ENCODE results near the gene CCDC60.

The CCDC60 gene

GRCh38 chr12:119450771-119451170, 116.2 kb downstream of the CCDC60 start:
- Histone ChIP-seq H3K9me3 (ENCODE audit: control insufficient read depth, low read depth, low read length) (no peaks in the 10 kb centered on the region), H3K4me3 (ENCODE audit: low read length) (no peak overlapping the region), H3K4me1 (ENCODE audit: control insufficient read depth, low read depth, low read length) (no peaks in the 10 kb centered on the region), H3K27ac (ENCODE audit: low read length) (no peak overlapping the region), H3K9ac (ENCODE audit: low read length) (no peak overlapping the region), H3K36me3 (ENCODE audit: control insufficient read depth, low read depth, low read length) (no peaks in the 10 kb centered on the region), H3K27me3 (ENCODE audit: control insufficient read depth, insufficient read depth, low read length) (no peaks in the 10 kb centered on the region)

GRCh38 chr12:119456824-119457223, 122.3 kb downstream of the CCDC60 start:
- Histone ChIP-seq H3K27ac (ENCODE audit: low read length) (peak overlapping the region; percentile 35), H3K4me3 (ENCODE audit: low read length) (no peak overlapping the region), H3K36me3 (ENCODE audit: control insufficient read depth, low read depth, low read length) (no peaks in the 10 kb centered on the region), H3K9ac (ENCODE audit: low read length) (no peak overlapping the region), H3K27me3 (ENCODE audit: control insufficient read depth, insufficient read depth, low read length) (no peaks in the 10 kb centered on the region), H3K4me1 (ENCODE audit: control insufficient read depth, low read depth, low read length) (peaks cover 12% of the 10 kb centered on the region), H3K9me3 (ENCODE audit: control insufficient read depth, low read depth, low read length) (no peaks in the 10 kb centered on the region)

GRCh38 chr12:119457271-119457670, 122.7 kb downstream of the CCDC60 start:
- H3K9me3 ChIP-seq (ENCODE audit: control insufficient read depth, low read depth, low read length), result no peaks in the 10 kb centered on the region
- H3K27me3 ChIP-seq (ENCODE audit: control insufficient read depth, insufficient read depth, low read length), result no peaks in the 10 kb centered on the region
- peaks cover 12% of the 10 kb centered on the region for H3K4me1 ChIP-seq (ENCODE audit: control insufficient read depth, low read depth, low read length)
- H3K4me3 ChIP-seq (ENCODE audit: low read length), result peak overlapping the region; percentile 18
- no peaks in the 10 kb centered on the region for H3K36me3 ChIP-seq (ENCODE audit: control insufficient read depth, low read depth, low read length)
- H3K27ac ChIP-seq (ENCODE audit: low read length), result peak overlapping the region; percentile 35
- H3K9ac ChIP-seq (ENCODE audit: low read length), result no peak overlapping the region

GRCh38 chr12:119459481-119459880, 125.0 kb downstream of the CCDC60 start:
- H3K4me1 ChIP-seq (ENCODE audit: control insufficient read depth, low read depth, low read length), result peaks cover 12% of the 10 kb centered on the region
- no peak overlapping the region for H3K27ac ChIP-seq (ENCODE audit: low read length)
- no peaks in the 10 kb centered on the region for H3K27me3 ChIP-seq (ENCODE audit: control insufficient read depth, insufficient read depth, low read length)
- no peak overlapping the region for H3K4me3 ChIP-seq (ENCODE audit: low read length)
- H3K9me3 ChIP-seq (ENCODE audit: control insufficient read depth, low read depth, low read length), result no peaks in the 10 kb centered on the region
- H3K36me3 ChIP-seq (ENCODE audit: control insufficient read depth, low read depth, low read length), result no peaks in the 10 kb centered on the region
- H3K9ac ChIP-seq (ENCODE audit: low read length), result no peak overlapping the region

- Histone ChIP-seq H3K4me1 (ENCODE audit: control insufficient read depth, low read depth, low read length) (peaks cover 12% of the 10 kb centered on the region), H3K36me3 (ENCODE audit: control insufficient read depth, low read depth, low read length) (no peaks in the 10 kb centered on the region), H3K9me3 (ENCODE audit: control insufficient read depth, low read depth, low read length) (no peaks in the 10 kb centered on the region), H3K9ac (ENCODE audit: low read length) (no peak overlapping the region), H3K4me3 (ENCODE audit: low read length) (no peak overlapping the region), H3K27ac (ENCODE audit: low read length) (no peak overlapping the region), H3K27me3 (ENCODE audit: control insufficient read depth, insufficient read depth, low read length) (no peaks in the 10 kb centered on the region)
Measured at GRCh38 chr12:119460876-119461275, 126.3 kb downstream of the CCDC60 start.

GRCh38 chr12:119461636-119462214, 127.2 kb downstream of the CCDC60 start:
- H3K27ac ChIP-seq (ENCODE audit: low read length), result no peak overlapping the region
- H3K27me3 ChIP-seq (ENCODE audit: control insufficient read depth, insufficient read depth, low read length), result no peaks in the 10 kb centered on the region
- no peaks in the 10 kb centered on the region for H3K9me3 ChIP-seq (ENCODE audit: control insufficient read depth, low read depth, low read length)

GRCh38 chr12:119463211-119463926, 128.8 kb downstream of the CCDC60 start:
- H3K9me3 ChIP-seq (ENCODE audit: control insufficient read depth, low read depth, low read length), result no peaks in the 10 kb centered on the region
- no peaks in the 10 kb centered on the region for H3K36me3 ChIP-seq (ENCODE audit: control insufficient read depth, low read depth, low read length)

More at GRCh38 chr12:119461636-119462214, 127.2 kb downstream of the CCDC60 start:
- H3K9ac ChIP-seq (ENCODE audit: low read length), result no peak overlapping the region
- no peak overlapping the region for H3K4me3 ChIP-seq (ENCODE audit: low read length)
- peaks cover 12% of the 10 kb centered on the region for H3K4me1 ChIP-seq (ENCODE audit: control insufficient read depth, low read depth, low read length)
- no peaks in the 10 kb centered on the region for H3K36me3 ChIP-seq (ENCODE audit: control insufficient read depth, low read depth, low read length)

GRCh38 chr12:119468296-119468695, 133.8 kb downstream of the CCDC60 start:
- Histone ChIP-seq H3K27ac (ENCODE audit: low read length) (no peak overlapping the region), H3K9me3 (ENCODE audit: control insufficient read depth, low read depth, low read length) (no peaks in the 10 kb centered on the region), H3K9ac (ENCODE audit: low read length) (no peak overlapping the region), H3K36me3 (ENCODE audit: control insufficient read depth, low read depth, low read length) (no peaks in the 10 kb centered on the region), H3K4me1 (ENCODE audit: control insufficient read depth, low read depth, low read length) (no peaks in the 10 kb centered on the region), H3K4me3 (ENCODE audit: low read length) (no peak overlapping the region), H3K27me3 (ENCODE audit: control insufficient read depth, insufficient read depth, low read length) (no peaks in the 10 kb centered on the region)

More at GRCh38 chr12:119463211-119463926, 128.8 kb downstream of the CCDC60 start:
- Histone ChIP-seq H3K27ac (ENCODE audit: low read length) (no peak overlapping the region), H3K4me1 (ENCODE audit: control insufficient read depth, low read depth, low read length) (no peaks in the 10 kb centered on the region), H3K9ac (ENCODE audit: low read length) (no peak overlapping the region), H3K27me3 (ENCODE audit: control insufficient read depth, insufficient read depth, low read length) (no peaks in the 10 kb centered on the region), H3K4me3 (ENCODE audit: low read length) (no peak overlapping the region)

- no peak overlapping the region for H3K9ac ChIP-seq (ENCODE audit: low read length)
- H3K9me3 ChIP-seq (ENCODE audit: control insufficient read depth, low read depth, low read length), result no peaks in the 10 kb centered on the region
- no peaks in the 10 kb centered on the region for H3K27me3 ChIP-seq (ENCODE audit: control insufficient read depth, insufficient read depth, low read length)
- H3K4me3 ChIP-seq (ENCODE audit: low read length), result no peak overlapping the region
- no peak overlapping the region for H3K27ac ChIP-seq (ENCODE audit: low read length)
- H3K4me1 ChIP-seq (ENCODE audit: control insufficient read depth, low read depth, low read length), result no peaks in the 10 kb centered on the region
- no peaks in the 10 kb centered on the region for H3K36me3 ChIP-seq (ENCODE audit: control insufficient read depth, low read depth, low read length)
Measured at GRCh38 chr12:119475650-119476049, 141.1 kb downstream of the CCDC60 start.

- no peak overlapping the region for H3K4me3 ChIP-seq (ENCODE audit: low read length)
- no peaks in the 10 kb centered on the region for H3K9me3 ChIP-seq (ENCODE audit: control insufficient read depth, low read depth, low read length)
- H3K9ac ChIP-seq (ENCODE audit: low read length), result no peak overlapping the region
- no peak overlapping the region for H3K27ac ChIP-seq (ENCODE audit: low read length)
- no peaks in the 10 kb centered on the region for H3K4me1 ChIP-seq (ENCODE audit: control insufficient read depth, low read depth, low read length)
- H3K36me3 ChIP-seq (ENCODE audit: control insufficient read depth, low read depth, low read length), result no peaks in the 10 kb centered on the region
- no peaks in the 10 kb centered on the region for H3K27me3 ChIP-seq (ENCODE audit: control insufficient read depth, insufficient read depth, low read length)
Measured at GRCh38 chr12:119476951-119477350, 142.4 kb downstream of the CCDC60 start.

GRCh38 chr12:119479121-119479561, 144.6 kb downstream of the CCDC60 start:
- Histone ChIP-seq H3K4me3 (ENCODE audit: low read length) (no peak overlapping the region), H3K4me1 (ENCODE audit: control insufficient read depth, low read depth, low read length) (no peaks in the 10 kb centered on the region)

GRCh38 chr12:119480551-119480950, 146.0 kb downstream of the CCDC60 start:
- H3K27me3 ChIP-seq (ENCODE audit: control insufficient read depth, insufficient read depth, low read length), result no peaks in the 10 kb centered on the region

More at GRCh38 chr12:119479121-119479561, 144.6 kb downstream of the CCDC60 start:
- H3K27ac ChIP-seq (ENCODE audit: low read length), result no peak overlapping the region
- H3K36me3 ChIP-seq (ENCODE audit: control insufficient read depth, low read depth, low read length), result no peaks in the 10 kb centered on the region
- no peaks in the 10 kb centered on the region for H3K27me3 ChIP-seq (ENCODE audit: control insufficient read depth, insufficient read depth, low read length)
- H3K9me3 ChIP-seq (ENCODE audit: control insufficient read depth, low read depth, low read length), result no peaks in the 10 kb centered on the region
- no peak overlapping the region for H3K9ac ChIP-seq (ENCODE audit: low read length)

More at GRCh38 chr12:119480551-119480950, 146.0 kb downstream of the CCDC60 start:
- no peaks in the 10 kb centered on the region for H3K9me3 ChIP-seq (ENCODE audit: control insufficient read depth, low read depth, low read length)
- no peak overlapping the region for H3K4me3 ChIP-seq (ENCODE audit: low read length)
- no peaks in the 10 kb centered on the region for H3K4me1 ChIP-seq (ENCODE audit: control insufficient read depth, low read depth, low read length)
- no peaks in the 10 kb centered on the region for H3K36me3 ChIP-seq (ENCODE audit: control insufficient read depth, low read depth, low read length)
- no peak overlapping the region for H3K9ac ChIP-seq (ENCODE audit: low read length)
- H3K27ac ChIP-seq (ENCODE audit: low read length), result no peak overlapping the region
